Nephron (organoid): ENCODE measurements around the gene ARID5B.
A peak's percentile ranks its signal among the peaks of the same experiment; 100 is the strongest.

ENCODE experiments used
- H3K27ac Mint-ChIP-seq, 3 experiments: 2 replicates each; pipeline ENCODE4 v1.8.0; 2020; ENCODE audit warnings: mixed read lengths in 3 of 3, mild to moderate bottlenecking in 2 of 3, moderate library complexity in 1 of 3
- H3K27me3 Mint-ChIP-seq: 2 replicates; pipeline ENCODE4 v1.8.0; 2021; ENCODE audit warnings: low read depth, mild to moderate bottlenecking, moderate library complexity, mixed read lengths
- H3K36me3 Mint-ChIP-seq: 2 replicates; pipeline ENCODE4 v1.8.0; 2020; ENCODE audit warnings: low read depth, mixed read lengths
- H3K4me1 Mint-ChIP-seq: 2 replicates; pipeline ENCODE4 v1.8.0; 2020; ENCODE audit warnings: mixed read lengths
- H3K4me3 Mint-ChIP-seq, 3 experiments: 2 replicates each; pipeline ENCODE4 v1.8.0; 2020; ENCODE audit warnings: mild to moderate bottlenecking in 3 of 3, mixed read lengths in 3 of 3, moderate library complexity in 2 of 3
- H3K9me3 Mint-ChIP-seq: 2 replicates; pipeline ENCODE4 v1.8.0; 2020; ENCODE audit warnings: mixed read lengths
- CTCF ChIP-seq, 3 experiments: fragments of 200-600 bp; sonication (generic); IDR thresholded peaks; one replicate each; pipeline ENCODE4 v1.5.0; 2021; ENCODE audit warnings: antibody characterized with exemption in 3 of 3; ENCODE audit not compliant: unreplicated experiment in 3 of 3

Gene ARID5B

GRCh38 chr10:62047960-62048383 lies 146.5 kb downstream of the ARID5B start:
- TF ChIP-seq CTCF (IDR thresholded peaks at IDR 0.05; ENCODE audit: unreplicated experiment in 3 of 3) = no peak
- H3K4me1 Mint-ChIP-seq = peaks cover 83% of the 10 kb centered on the region
- peak overlapping the region; percentile 92 to 96 (median 94) for H3K27ac Mint-ChIP-seq
- peaks cover 24% of the 10 kb centered on the region for H3K36me3 Mint-ChIP-seq
- H3K27me3 Mint-ChIP-seq = no peaks in the 10 kb centered on the region
- H3K9me3 Mint-ChIP-seq = no peaks in the 10 kb centered on the region
- H3K4me3 Mint-ChIP-seq = peak overlapping the region; percentile 44 to 87 (median 84)

- H3K4me3 Mint-ChIP-seq = peak overlapping the region; percentile 81 to 87 (median 84)
- H3K36me3 Mint-ChIP-seq = peaks cover 28% of the 10 kb centered on the region
- H3K4me1 Mint-ChIP-seq = peaks cover 78% of the 10 kb centered on the region
- no peak for TF ChIP-seq CTCF (IDR thresholded peaks at IDR 0.05; ENCODE audit: unreplicated experiment in 3 of 3)
- no peaks in the 10 kb centered on the region for H3K9me3 Mint-ChIP-seq
- peak overlapping the region; percentile 92 to 96 (median 94) for H3K27ac Mint-ChIP-seq
- H3K27me3 Mint-ChIP-seq = no peaks in the 10 kb centered on the region
Measured at GRCh38 chr10:62048470-62048869, 147.0 kb downstream of the ARID5B start.

- TF ChIP-seq CTCF (IDR thresholded peaks at IDR 0.05; ENCODE audit: unreplicated experiment in 3 of 3) = no peak
- H3K9me3 Mint-ChIP-seq = no peaks in the 10 kb centered on the region
- H3K27me3 Mint-ChIP-seq = no peaks in the 10 kb centered on the region
- peaks cover 74% of the 10 kb centered on the region for H3K4me1 Mint-ChIP-seq
- H3K36me3 Mint-ChIP-seq = peaks cover 34% of the 10 kb centered on the region
- peak overlapping the region; percentile 92 to 96 (median 94) for H3K27ac Mint-ChIP-seq
- H3K4me3 Mint-ChIP-seq = peak overlapping the region; percentile 81 to 87 (median 84)
Measured at GRCh38 chr10:62048919-62049623, 147.6 kb downstream of the ARID5B start.

- TF ChIP-seq CTCF (IDR thresholded peaks at IDR 0.05; ENCODE audit: unreplicated experiment in 3 of 3) = no peak
- Mint-ChIP-seq H3K27me3 (no peaks in the 10 kb centered on the region), H3K36me3 (peaks cover 42% of the 10 kb centered on the region), H3K9me3 (no peaks in the 10 kb centered on the region), H3K4me3 (peak overlapping the region; percentile 81 to 87 (median 84)), H3K27ac (peak overlapping the region; percentile 92 to 96 (median 94)), H3K4me1 (peaks cover 75% of the 10 kb centered on the region)
Measured at GRCh38 chr10:62049624-62050345, 148.3 kb downstream of the ARID5B start.

- no peak for TF ChIP-seq CTCF (IDR thresholded peaks at IDR 0.05; ENCODE audit: unreplicated experiment in 3 of 3)
- Mint-ChIP-seq H3K36me3 (peaks cover 48% of the 10 kb centered on the region), H3K27ac (peak overlapping the region; percentile 92 to 96 (median 94)), H3K4me1 (peaks cover 76% of the 10 kb centered on the region), H3K27me3 (no peaks in the 10 kb centered on the region), H3K4me3 (peak overlapping the region; percentile 81 to 87 (median 84)), H3K9me3 (no peaks in the 10 kb centered on the region)
Measured at GRCh38 chr10:62050346-62050892, 148.9 kb downstream of the ARID5B start.
